ENCODE results near the gene STARD13. TPM values are rescaled to one million over a fixed set of nuclear protein-coding genes. Genes with fewer than 3 reads are reported as not detected.

STARD13 gene
- total RNA-seq, 1 donor from 2014 or later: 36.4 TPM

GRCh38 chr13:33218020-33218419, 67.5 kb downstream of the STARD13 start:
- no peak for DNase-seq
- intact Hi-C loops (cut with DNase I): no loop called here
- ATAC-seq (ENCODE audit: poor library complexity): no peak

GRCh38 chr13:33217256-33217655, 68.3 kb downstream of the STARD13 start:
- no peak for DNase-seq
- intact Hi-C loops (cut with DNase I): no loop called here
- peak; percentile 50 for ATAC-seq (ENCODE audit: poor library complexity)

GRCh38 chr13:33213797-33214196, 71.8 kb downstream of the STARD13 start:
- DNase-seq (no peak), ATAC-seq (ENCODE audit: poor library complexity) (peak; percentile 3)
- intact Hi-C loops (cut with DNase I): no loop called here

- DNase-seq: no peak
- peak; percentile 13 for ATAC-seq (ENCODE audit: poor library complexity)
- intact Hi-C loops (cut with DNase I): no loop called here
Observed at GRCh38 chr13:33213024-33213768, 72.4 kb downstream of the STARD13 start.

GRCh38 chr13:33212396-33212795, 73.2 kb downstream of the STARD13 start:
- no peak for ATAC-seq (ENCODE audit: poor library complexity)
- DNase-seq: no peak
- intact Hi-C loops (cut with DNase I): no loop called here

- no peak for DNase-seq
- intact Hi-C loops (cut with DNase I): no loop called here
- ATAC-seq (ENCODE audit: poor library complexity): no peak
Observed at GRCh38 chr13:33210090-33210489, 75.5 kb downstream of the STARD13 start.

GRCh38 chr13:33208290-33209220, 77.0 kb downstream of the STARD13 start:
- DNase-seq (no peak), ATAC-seq (ENCODE audit: poor library complexity) (no peak)
- intact Hi-C loops (cut with DNase I): no loop called here

- ATAC-seq (ENCODE audit: poor library complexity) (peak; percentile 39), DNase-seq (peak; percentile 51)
- intact Hi-C loops (cut with DNase I): no loop called here
Observed at GRCh38 chr13:33207615-33207961, 78.0 kb downstream of the STARD13 start.

- intact Hi-C loops (cut with DNase I): no loop called here
- ATAC-seq (ENCODE audit: poor library complexity) (no peak), DNase-seq (no peak)
Observed at GRCh38 chr13:33206945-33207614, 78.5 kb downstream of the STARD13 start.

- intact Hi-C loops (cut with DNase I): no loop called here
- no peak for ATAC-seq (ENCODE audit: poor library complexity)
- no peak for DNase-seq
Observed at GRCh38 chr13:33206425-33206824, 79.1 kb downstream of the STARD13 start.

GRCh38 chr13:33205804-33206221, 79.7 kb downstream of the STARD13 start:
- intact Hi-C loops (cut with DNase I): no loop called here
- ATAC-seq (ENCODE audit: poor library complexity) (peak; percentile 21), DNase-seq (no peak)

- DNase-seq (no peak), ATAC-seq (ENCODE audit: poor library complexity) (no peak)
- intact Hi-C loops (cut with DNase I): no loop called here
Observed at GRCh38 chr13:33205224-33205623, 80.3 kb downstream of the STARD13 start.

- DNase-seq (peak; percentile 72), ATAC-seq (ENCODE audit: poor library complexity) (peak; percentile 79)
- intact Hi-C loops (cut with DNase I): no loop called here
Observed at GRCh38 chr13:33204130-33204927, 81.2 kb downstream of the STARD13 start.

- ATAC-seq (ENCODE audit: poor library complexity) (no peak), DNase-seq (no peak)
- intact Hi-C loops (cut with DNase I): no loop called here
Observed at GRCh38 chr13:33202644-33203169, 82.8 kb downstream of the STARD13 start.

GRCh38 chr13:33201659-33202058, 83.9 kb downstream of the STARD13 start:
- DNase-seq (no peak), ATAC-seq (ENCODE audit: poor library complexity) (no peak)
- intact Hi-C loops (cut with DNase I): no loop called here

GRCh38 chr13:33199289-33199850, 86.2 kb downstream of the STARD13 start:
- intact Hi-C loops (cut with DNase I): no loop called here
- no peak for ATAC-seq (ENCODE audit: poor library complexity)
- no peak for DNase-seq

- no peak for DNase-seq
- intact Hi-C loops (cut with DNase I): no loop called here
- no peak for ATAC-seq (ENCODE audit: poor library complexity)
Observed at GRCh38 chr13:33197541-33197971, 88.0 kb downstream of the STARD13 start.

- DNase-seq: no peak
- ATAC-seq (ENCODE audit: poor library complexity): no peak
- intact Hi-C loops (cut with DNase I): no loop called here
Observed at GRCh38 chr13:33196767-33197166, 88.8 kb downstream of the STARD13 start.

All from Right ventricle myocardium superior (tissue), 1 donor.